Non-pigmented ciliary epithelial cell (primary cell): ENCODE data around the gene ASB18.

ENCODE experiments used
- DNase-seq: peaks from one replicate; pipeline ENCODE4 v3.0.0-alpha.2; 2010; ENCODE audit warnings: low read depth

Gene ASB18

GRCh38 chr2:236208019-236208926 lies 55.9 kb downstream of the ASB18 start:
- no peak for DNase-seq

DNA sequence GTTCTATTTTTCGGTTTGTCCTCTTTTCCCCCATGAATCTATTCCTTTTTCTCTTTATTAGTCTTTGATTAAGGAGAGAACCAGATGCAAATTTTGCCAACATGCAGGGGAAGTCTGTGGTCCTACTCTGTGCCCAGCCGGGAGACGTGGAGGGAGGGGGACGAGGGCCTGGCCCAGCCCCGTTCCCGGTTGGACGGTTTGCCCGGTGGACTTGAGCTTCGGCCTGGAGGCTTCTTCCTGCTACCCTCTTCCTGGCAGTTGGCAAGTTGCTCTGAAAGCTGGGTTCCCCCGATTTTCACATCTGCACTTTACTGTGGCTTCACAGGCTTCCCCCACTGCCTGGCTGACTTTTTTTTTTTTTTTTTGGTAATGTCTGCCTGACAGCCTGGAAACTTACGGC lies 56.7 kb downstream of the ASB18 start:
- DNase-seq, result no peak

DNA sequence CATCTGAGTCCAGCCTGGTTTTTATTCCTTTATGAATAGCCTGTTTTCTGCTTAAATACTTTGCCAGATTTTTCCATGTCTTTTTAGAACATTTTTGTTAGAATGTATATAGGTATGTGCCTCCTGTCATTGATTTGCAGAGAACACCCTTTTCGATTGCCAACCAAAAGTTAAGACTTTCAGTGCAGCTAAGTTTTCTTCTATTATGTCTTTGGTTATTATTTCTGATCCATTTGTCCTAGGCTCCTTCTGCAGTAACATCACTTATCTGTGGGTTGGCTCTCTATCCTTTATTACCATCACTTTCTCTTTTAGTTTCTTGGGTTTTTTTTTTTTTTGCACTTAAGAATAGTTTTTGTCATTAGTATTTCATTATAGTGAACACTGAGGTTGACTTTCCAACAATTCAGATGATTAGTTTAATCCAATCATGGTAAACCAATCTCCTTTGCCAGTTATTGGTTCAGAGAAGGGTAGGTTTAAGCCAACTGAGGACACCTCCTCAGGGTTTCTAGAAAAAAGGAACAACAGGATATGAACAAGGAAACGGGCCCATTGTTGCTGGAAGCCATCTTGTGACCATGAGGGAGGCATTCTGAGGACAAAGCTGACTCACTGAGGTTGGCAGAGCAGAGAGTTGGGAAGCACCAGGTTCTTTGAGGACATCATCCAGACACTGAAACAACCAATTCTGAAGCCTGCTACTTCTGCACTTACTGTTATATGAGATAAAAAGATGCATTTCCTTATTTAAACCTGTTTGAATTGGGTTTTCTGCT lies 58.1 kb downstream of the ASB18 start:
- DNase-seq, result no peak

DNA sequence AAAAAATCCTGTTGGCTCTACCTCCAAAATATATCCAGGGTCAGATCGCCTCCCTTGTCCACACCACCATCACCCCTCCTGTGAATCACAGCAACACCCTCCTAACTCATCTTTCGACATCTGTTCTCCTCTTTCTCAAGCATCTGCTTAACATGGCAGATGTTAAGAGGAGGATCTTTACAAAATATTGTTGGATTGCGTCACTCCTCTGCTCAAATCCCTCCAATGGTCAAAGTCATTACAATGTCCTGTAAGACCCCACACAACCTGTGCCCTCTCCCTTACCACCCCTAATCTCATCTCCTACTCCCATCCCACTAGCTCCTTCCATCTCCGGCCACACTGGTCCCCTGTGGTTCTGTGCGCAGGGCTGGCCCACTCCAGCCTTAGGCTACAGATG lies 59.3 kb downstream of the ASB18 start:
- no peak for DNase-seq

DNA sequence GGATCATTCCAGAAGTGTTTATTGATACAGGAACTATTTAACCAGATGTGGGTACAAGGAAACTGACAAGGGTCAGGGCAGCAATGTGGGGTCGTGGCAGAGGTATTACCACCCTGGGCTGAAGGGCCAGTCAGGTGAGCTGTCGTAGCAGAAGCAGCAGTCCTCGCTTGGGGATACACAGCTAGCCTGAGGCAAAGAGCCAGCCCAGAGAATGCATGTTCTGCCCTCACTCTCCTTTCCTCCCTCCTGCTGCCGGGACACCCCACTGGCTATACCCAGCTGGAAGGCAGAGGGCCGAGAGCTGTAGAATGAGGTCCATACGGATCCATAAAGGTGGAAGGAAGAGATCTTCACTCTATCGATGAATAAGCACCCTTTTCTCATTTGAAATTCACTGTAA lies 63.8 kb downstream of the ASB18 start:
- no peak for DNase-seq

DNA sequence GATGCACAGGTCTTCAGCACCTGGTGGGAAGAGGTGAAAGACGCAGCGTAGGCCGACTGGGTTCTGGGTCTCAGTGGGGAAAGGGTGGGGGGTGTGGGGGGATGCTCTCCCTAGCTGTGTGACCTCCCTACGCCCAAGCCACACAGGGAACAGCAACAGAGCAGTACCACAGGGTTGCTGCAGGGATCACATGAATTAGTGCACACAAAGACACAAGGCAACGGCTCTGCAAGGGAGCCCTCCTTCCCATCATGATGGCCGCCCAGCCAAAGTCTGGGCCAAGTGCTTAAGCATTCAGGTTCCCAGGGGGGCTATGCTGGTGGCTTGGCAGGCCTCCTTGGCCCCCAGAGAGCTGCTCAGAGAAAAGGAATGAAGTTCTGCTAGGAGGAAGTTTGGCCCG lies 67.8 kb downstream of the ASB18 start:
- DNase-seq, result no peak

GRCh38 chr2:236195726-236196125 lies 68.5 kb downstream of the ASB18 start:
- no peak for DNase-seq

GRCh38 chr2:236194786-236195185 lies 69.4 kb downstream of the ASB18 start:
- DNase-seq, result no peak

- no peak for DNase-seq
These were observed 71.2 kb downstream of the ASB18 start for GRCh38 chr2:236193026-236193425.

GRCh38 chr2:236190674-236191073 lies 73.5 kb downstream of the ASB18 start:
- no peak for DNase-seq

DNA sequence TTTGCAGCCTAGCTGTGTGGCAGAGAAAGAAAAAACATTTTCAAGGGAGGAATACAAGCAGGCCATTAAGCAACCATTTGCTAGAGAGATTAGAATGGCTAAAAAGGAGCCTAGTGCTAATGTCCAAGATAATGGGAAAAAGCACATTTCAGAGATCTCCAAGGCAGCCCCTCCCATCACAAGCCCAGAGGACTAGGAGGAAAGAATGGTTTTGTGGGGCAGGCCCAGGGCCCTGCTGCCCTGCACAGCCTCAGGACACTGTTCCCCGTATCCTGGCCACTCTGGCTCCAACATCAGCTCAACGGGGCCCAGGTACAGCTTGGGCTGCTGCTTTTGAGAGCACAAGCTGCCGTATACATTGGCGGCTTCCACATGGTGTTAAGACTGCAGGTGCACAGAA lies 79.5 kb downstream of the ASB18 start:
- no peak for DNase-seq

DNA sequence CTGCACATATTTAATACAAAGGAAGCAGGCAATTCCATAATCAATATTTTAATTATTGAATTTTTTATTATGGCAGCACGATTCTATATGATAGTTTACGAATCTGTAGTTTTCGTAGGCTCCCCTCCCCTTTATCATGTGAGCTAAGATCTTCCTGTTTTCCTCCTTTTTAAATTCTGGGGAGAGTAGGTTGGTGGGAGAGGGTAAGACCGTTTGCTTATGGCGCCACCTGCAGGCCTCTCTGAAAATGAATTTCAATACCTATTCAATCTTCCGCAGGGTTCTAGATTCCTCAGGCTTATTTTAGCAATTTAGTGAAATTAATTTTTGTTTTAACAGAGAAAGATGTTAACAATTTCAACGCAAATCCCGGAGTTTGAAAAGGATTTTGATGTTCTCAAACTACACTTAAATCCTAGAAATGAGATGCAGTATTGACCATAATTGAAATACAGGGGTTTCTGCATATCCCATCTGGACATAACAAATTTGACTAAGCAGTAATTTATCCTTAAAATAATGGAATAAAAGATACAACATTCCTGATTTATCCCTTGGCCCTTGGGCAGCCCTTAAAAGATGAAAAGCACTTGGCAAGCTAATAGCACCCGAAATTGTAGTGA lies 83.3 kb downstream of the ASB18 start:
- peak; percentile 24 for DNase-seq

DNA sequence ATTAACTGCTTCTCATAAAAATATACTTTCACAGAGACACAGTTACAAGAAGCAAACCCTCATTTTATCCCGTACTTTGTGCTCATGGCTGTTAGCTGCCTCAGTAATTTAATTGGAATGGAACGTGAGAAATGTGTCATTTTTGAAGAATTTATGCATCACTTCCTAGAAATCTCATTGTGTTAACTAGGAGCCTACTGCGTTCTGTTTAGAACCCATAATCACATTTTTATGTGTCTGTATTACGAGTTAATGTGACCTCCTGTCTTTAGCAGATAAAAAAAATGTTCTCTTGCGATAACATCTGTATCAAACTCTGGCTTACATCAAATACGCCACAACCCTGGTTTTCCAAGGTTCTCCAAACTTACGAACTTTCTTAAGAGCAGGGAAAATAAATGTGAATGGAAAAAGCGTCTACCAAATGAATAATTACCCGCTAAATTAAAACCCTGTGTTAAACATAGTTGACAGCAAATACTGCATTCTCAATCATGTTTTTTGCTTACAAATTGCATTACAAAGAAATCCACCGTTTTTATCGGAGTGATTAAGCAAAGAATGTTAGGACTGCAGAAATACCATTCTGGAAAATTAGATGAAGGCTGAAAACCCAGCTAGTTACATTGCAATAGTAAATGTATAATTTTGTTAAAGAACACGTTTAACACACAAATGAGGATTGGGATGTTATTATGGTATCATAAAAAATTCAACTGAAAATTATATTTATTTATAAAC lies 84.0 kb downstream of the ASB18 start:
- no peak for DNase-seq

DNA sequence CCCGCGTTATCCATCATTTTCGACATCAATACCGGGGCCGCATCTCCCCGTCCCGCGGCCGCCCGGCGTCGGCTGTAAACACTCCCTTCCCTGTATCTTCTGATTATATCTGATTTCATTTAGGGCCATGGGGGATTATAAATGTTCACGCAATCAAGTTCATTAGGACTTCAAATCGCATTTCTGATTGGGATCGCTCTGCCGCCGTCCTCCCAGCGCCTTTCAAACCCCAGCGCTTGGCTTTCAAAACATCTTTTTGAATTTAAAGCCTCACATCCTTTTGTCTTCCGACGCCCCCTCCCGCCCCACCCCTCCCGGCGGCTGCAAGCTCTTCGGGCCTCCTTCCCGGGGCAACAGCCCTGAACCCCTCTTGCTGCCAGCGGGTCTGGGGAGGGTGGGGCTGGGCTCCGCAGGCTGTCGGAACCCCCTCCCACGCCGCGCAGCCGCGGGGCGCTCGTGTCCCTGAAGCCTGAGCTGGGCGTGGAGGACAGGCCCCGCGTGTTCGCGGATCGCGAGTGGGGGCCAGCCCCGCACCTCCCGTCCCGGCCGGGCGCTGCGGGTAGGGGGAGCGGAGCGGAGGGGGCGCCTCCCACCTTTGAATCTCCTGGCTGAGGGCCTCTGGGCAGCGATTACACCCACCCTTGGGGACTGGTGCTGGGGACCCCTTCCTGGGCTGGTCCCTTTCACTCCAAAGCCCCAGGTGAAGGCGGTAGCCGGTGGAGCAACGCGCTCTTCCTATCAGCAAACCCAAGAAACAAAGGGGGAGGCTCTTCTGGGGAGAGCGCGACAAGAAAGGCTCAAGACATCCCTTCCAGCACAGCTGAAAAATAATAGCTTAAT lies 84.8 kb downstream of the ASB18 start:
- DNase-seq, result no peak

GRCh38 chr2:236178890-236179235 lies 85.3 kb downstream of the ASB18 start:
- no peak for DNase-seq

DNA sequence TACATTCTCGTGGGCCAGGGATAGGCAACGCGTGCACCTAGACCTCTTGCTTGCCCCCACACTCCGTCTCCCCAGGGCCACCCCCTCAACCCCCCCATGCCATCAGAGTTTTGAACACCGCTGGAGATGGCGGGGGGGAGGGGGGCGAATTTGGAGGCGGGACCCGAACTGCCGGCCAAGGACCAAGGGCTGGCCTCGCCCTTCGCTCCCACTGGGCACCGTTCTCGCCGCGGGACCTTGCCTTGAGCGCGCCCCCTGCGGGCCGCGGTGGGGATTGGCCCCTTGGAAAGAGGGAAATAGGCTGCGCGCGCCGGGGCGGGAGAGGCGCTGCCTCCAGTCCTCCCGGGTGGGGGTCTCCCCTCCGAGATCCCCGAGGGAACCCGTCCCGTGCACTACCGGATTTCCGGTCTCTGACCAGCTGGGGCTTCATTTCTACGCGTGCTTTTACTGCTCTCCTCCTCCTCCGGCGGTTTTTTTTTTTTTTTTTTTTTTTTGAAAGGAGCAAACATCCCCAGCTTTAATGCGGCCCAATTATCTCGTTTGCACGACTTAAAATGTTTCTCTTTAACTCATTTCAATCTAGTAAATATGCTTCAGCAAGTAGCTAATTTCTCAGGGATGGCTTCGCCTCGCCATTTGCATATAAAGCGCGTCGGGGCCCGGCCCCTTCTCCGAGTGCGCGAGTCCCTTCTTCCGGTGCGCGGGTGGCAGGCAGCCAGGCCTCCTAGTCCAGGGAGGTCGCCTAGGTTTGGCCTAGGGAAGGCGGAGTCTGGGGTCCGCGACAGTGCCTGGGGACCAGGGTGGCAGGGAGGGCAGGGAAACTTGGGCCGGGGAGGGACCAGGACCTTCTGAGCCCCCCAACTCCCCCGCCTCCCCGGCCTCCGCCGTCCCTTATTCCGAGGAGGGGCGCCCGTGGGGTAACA lies 86.0 kb downstream of the ASB18 start:
- no peak for DNase-seq

- no peak for DNase-seq
These were observed 86.6 kb downstream of the ASB18 start for GRCh38 chr2:236177604-236177966.

DNA sequence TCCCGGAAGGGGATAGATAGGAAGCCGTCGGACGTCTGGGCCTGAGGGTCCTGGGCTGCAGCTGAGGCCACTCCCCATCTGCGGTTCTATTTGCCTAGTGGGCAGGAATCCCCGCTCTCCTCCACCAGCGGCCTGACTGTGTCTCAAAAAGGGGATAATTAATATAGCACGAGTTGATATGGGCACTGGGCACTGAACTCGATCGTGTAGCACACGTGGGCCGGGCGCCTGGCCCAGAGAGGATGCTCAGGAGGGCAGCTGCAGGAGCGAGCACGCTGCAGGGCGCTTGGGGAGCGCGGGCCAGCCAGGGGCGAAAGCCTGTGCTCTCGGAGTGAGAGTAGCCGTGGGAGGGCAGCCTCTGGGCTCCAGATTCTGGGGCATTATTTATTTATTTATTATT lies 87.3 kb downstream of the ASB18 start:
- DNase-seq, result no peak

DNA sequence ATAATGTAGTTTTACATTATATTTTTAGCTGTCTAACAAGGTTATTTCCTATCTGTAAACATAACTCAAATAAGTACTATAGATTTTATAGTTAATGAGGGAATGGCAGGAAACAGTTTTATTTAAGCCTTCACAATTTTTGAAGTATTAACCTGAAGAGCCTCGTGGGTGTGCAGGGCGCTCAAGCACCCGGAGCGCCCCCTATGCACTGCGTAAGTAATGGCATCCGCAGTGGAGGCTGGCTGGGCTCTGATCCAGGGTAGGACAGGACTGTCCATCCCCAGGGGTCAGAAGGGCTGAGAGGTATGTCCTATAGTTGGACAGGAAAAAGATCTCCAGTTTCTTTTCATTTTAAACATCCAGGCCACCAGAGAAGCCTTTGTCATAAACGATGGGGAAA lies 87.8 kb downstream of the ASB18 start:
- no peak for DNase-seq

- DNase-seq, result no peak
These were observed 88.6 kb downstream of the ASB18 start for GRCh38 chr2:236175548-236176150.
